Activated T-helper 9 cell treated with anti-CD3 and anti-CD28 coated beads, Interleukin-2, amount 50 U/mL, for 16 hours (primary cell): ENCODE data around the gene AIRE.
"Not testable (repeated sequence)": the region's sequence is repeated elsewhere in the genome, so short reads cannot be mapped to it uniquely, and the experiment has no call there.

Experiments
- DNase-seq: peaks from one replicate; pipeline ENCODE4 v3.0.0-alpha.2; 2020; ENCODE audit warnings: low read depth

The AIRE gene

GRCh38 chr21:44291936-44292811 lies 6.5 kb downstream of the AIRE start:
- no peak for DNase-seq

GRCh38 chr21:44292812-44293195 lies 7.1 kb downstream of the AIRE start:
- no peak for DNase-seq

- DNase-seq: no peak
Measured at GRCh38 chr21:44293551-44294231, 8.0 kb downstream of the AIRE start.

- no peak for DNase-seq
Measured at GRCh38 chr21:44294391-44295162, 8.9 kb downstream of the AIRE start.

- no peak for DNase-seq
Measured at GRCh38 chr21:44295163-44295573, 9.5 kb downstream of the AIRE start.

- DNase-seq: no peak
Measured at GRCh38 chr21:44295646-44296045, 10.0 kb downstream of the AIRE start.

GRCh38 chr21:44296103-44296519 lies 10.4 kb downstream of the AIRE start:
- DNase-seq: no peak

GRCh38 chr21:44296916-44297315 lies 11.2 kb downstream of the AIRE start:
- no peak for DNase-seq

GRCh38 chr21:44297525-44298290 lies 12.0 kb downstream of the AIRE start:
- DNase-seq: peak; percentile 65

GRCh38 chr21:44298301-44298700 lies 12.6 kb downstream of the AIRE start:
- no peak for DNase-seq

GRCh38 chr21:44299085-44299457 lies 13.4 kb downstream of the AIRE start:
- no peak for DNase-seq

GRCh38 chr21:44299458-44300261 lies 14.0 kb downstream of the AIRE start, which contains the start of gene PFKL:
Gene PFKL, plus strand, starts transcription at chr21:44300053. Its CDS starts 53 bp downstream, at chr21:44300106.
- DNase-seq: peak; percentile 46

- DNase-seq: peak; percentile 46
Measured at GRCh38 chr21:44300262-44300959, 14.7 kb downstream of the AIRE start.

GRCh38 chr21:44301141-44301540 lies 15.5 kb downstream of the AIRE start:
- DNase-seq: no peak

- no peak for DNase-seq
Measured at GRCh38 chr21:44301961-44302406, 16.3 kb downstream of the AIRE start.

GRCh38 chr21:44302573-44303401 lies 17.1 kb downstream of the AIRE start:
- DNase-seq: not testable (repeated sequence)

GRCh38 chr21:44303490-44303981 lies 17.9 kb downstream of the AIRE start:
- DNase-seq: no peak

- no peak for DNase-seq
Measured at GRCh38 chr21:44304011-44304616, 18.4 kb downstream of the AIRE start.

- peak; percentile 25 for DNase-seq
Measured at GRCh38 chr21:44304877-44305293, 19.2 kb downstream of the AIRE start.
